GM19035 (cell line): ENCODE measurements around the gene UNC5B.

Experiments
- ATAC-seq: cut with Tn5 transposase; IDR thresholded peaks from one replicate; pipeline ENCODE4 v1.9.1; 2021; ENCODE audit not compliant: unreplicated experiment

UNC5B gene

GRCh38 chr10:71280216-71280615 lies 67.8 kb downstream of the UNC5B start:
- no peak for ATAC-seq

GRCh38 chr10:71280825-71281224 lies 68.5 kb downstream of the UNC5B start:
- no peak for ATAC-seq

GRCh38 chr10:71281646-71282322 lies 69.4 kb downstream of the UNC5B start:
- no peak for ATAC-seq

- no peak for ATAC-seq
These were observed 69.9 kb downstream of the UNC5B start for GRCh38 chr10:71282323-71282680.

- ATAC-seq, result no peak
These were observed 71.0 kb downstream of the UNC5B start for GRCh38 chr10:71283410-71283809.

GRCh38 chr10:71283876-71284275 lies 71.5 kb downstream of the UNC5B start:
- no peak for ATAC-seq

- no peak for ATAC-seq
These were observed 72.3 kb downstream of the UNC5B start for GRCh38 chr10:71284544-71285179.

- ATAC-seq, result no peak
These were observed 72.8 kb downstream of the UNC5B start for GRCh38 chr10:71285180-71285545.

- ATAC-seq, result no peak
These were observed 73.6 kb downstream of the UNC5B start for GRCh38 chr10:71285986-71286385.

- ATAC-seq, result no peak
These were observed 74.3 kb downstream of the UNC5B start for GRCh38 chr10:71286521-71287294.

- ATAC-seq, result no peak
These were observed 75.1 kb downstream of the UNC5B start for GRCh38 chr10:71287456-71287855.

GRCh38 chr10:71288461-71288860 lies 76.1 kb downstream of the UNC5B start:
- no peak for ATAC-seq

GRCh38 chr10:71289421-71290130 lies 77.2 kb downstream of the UNC5B start:
- ATAC-seq, result no peak

GRCh38 chr10:71290331-71290730 lies 78.0 kb downstream of the UNC5B start:
- no peak for ATAC-seq

GRCh38 chr10:71290806-71291527 lies 78.6 kb downstream of the UNC5B start:
- ATAC-seq, result no peak

- no peak for ATAC-seq
These were observed 79.1 kb downstream of the UNC5B start for GRCh38 chr10:71291528-71291900.

GRCh38 chr10:71292624-71293445 lies 80.5 kb downstream of the UNC5B start:
- no peak for ATAC-seq

GRCh38 chr10:71293446-71294084 lies 81.2 kb downstream of the UNC5B start:
- no peak for ATAC-seq

- no peak for ATAC-seq
These were observed 81.8 kb downstream of the UNC5B start for GRCh38 chr10:71294091-71294561.

GRCh38 chr10:71294856-71295255 lies 82.5 kb downstream of the UNC5B start:
- no peak for ATAC-seq
